Activated CD8-positive, alpha-beta memory T cell treated with anti-CD3 and anti-CD28 coated beads for 36 hours (primary cell): Measurements from ENCODE around the gene HLA-G. TPM values are rescaled to one million over a fixed set of nuclear protein-coding genes. Genes with fewer than 3 reads are reported as not detected.
"Not testable (repeated sequence)": the region's sequence is repeated elsewhere in the genome, so short reads cannot be mapped to it uniquely, and the experiment has no call there.

Source experiments
- CTCF ChIA-PET: fragments of 350-600 bp; sonication (Branson Sonifier 250); formaldehyde crosslinking; loops from one replicate; lab custom pipeline; 2021; ENCODE audit warnings: antibody characterized with exemption; lab: Charles Lee
- POLR2A ChIA-PET: fragments of 350-600 bp; sonication (Branson Sonifier 250); formaldehyde crosslinking; loops from one replicate; lab custom pipeline; 2021; ENCODE audit warnings: antibody characterized with exemption; lab: Charles Lee
- total RNA-seq, 2 experiments: library from RNA; stranded (reverse); gene quantifications; one replicate each; pipeline ENCODE4 v1.2.3, GENCODE V29; 2021

HLA-G gene
- under 1 TPM; 0.32 to 0.59 TPM for total RNA-seq

DNA sequence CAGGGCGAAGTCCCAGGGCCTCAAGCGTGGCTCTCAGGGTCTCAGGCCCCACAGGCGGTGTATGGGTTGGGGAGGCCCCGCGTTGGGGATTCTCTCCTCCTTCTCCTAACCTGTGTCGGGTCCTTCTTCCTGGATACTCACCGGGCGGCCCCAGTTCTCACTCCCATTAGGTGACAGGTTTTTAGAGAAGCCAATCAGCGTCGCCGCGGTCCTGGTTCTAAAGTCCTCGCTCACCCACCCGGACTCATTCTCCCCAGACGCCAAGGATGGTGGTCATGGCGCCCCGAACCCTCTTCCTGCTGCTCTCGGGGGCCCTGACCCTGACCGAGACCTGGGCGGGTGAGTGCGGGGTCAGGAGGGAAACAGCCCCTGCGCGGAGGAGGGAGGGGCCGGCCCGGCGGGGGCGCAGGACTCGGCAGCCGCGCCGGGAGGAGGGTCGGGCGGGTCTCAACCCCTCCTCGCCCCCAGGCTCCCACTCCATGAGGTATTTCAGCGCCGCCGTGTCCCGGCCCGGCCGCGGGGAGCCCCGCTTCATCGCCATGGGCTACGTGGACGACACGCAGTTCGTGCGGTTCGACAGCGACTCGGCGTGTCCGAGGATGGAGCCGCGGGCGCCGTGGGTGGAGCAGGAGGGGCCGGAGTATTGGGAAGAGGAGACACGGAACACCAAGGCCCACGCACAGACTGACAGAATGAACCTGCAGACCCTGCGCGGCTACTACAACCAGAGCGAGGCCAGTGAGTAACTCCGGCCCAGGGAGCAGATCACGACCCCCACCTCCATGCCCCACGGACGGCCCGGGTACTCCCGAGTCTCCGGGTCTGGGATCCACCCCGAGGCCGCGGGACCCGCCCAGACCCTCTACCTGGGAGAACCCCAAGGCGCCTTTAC, at the start of gene HLA-G:
HLA-G (plus strand) TSS at position 247 of the 892 bp plus-strand sequence; CDS start at position 267, 20 bp downstream.
- POLR2A ChIA-PET = no interaction called here

GRCh38 chr6:29780019-29780698, 47.5 kb upstream of the HLA-G start:
- POLR2A ChIA-PET, CTCF ChIA-PET: not testable (repeated sequence)

More for the DNA sequence above, at the start of gene HLA-G:
- CTCF ChIA-PET = no interaction called here

- ChIA-PET POLR2A (no interaction called here), CTCF (no interaction called here)
Observed at GRCh38 chr6:29789176-29789575, 38.4 kb upstream of the HLA-G start.

DNA sequence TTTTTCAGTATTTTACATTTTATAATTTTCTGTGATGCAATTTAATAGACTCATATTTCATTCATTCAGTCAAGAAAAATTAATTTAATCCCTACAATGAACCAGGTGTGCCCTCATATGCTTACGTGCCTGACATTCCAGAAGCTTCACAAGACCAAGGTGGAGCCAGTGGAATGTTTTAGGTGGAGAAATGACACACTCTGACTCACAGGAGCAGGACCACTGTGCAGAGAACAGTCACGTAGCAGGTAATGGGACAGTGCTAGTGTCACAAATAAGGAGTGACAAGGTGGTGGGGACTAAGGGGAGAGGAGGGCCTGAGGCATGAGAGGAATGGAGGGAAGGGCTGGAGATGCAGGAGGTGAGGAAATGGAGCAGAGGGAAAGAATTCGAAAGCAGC, 37.0 kb upstream of the HLA-G start:
- ChIA-PET CTCF (no interaction called here), POLR2A (no interaction called here)

DNA sequence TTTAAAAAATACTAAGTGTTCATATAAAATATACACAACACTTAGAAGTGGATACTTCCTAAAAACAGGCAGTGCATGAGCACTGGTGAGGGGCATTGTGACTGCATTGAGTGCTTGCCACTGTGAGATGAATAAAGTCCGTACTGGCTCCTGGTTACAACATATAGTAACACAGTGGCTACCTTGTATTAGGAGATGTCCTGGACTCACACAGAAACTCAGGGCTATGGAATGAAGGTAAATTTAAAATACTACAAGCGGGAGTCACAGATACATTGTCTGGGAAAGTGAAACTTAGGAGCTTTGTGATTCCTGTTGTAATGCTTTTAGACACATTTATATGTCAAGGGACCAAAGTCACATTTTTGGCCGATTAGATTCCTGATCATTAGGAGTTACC, 36.5 kb upstream of the HLA-G start:
- CTCF ChIA-PET = no interaction called here
- POLR2A ChIA-PET = no interaction called here

DNA sequence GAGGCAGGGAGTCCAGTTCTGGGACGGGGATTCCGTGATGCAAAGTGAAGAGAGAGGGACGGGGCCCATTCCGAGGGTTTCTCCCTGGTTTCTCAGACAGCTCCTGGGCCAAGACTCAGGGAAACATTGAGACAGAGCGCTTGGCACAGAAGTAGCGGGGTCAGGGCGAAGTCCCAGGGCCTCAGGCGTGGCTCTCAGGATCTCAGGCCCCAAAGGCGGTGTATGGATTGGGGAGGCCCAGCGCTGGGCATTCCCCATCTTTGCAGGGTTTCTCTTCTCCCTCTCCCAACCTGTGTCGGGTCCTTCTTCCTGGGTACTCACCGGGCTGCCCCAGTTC, 35.9 kb upstream of the HLA-G start:
- POLR2A ChIA-PET = no interaction called here
- CTCF ChIA-PET = no interaction called here

- POLR2A ChIA-PET = no interaction called here
- CTCF ChIA-PET = interaction anchor here (1.0 kb wide), 1 partner anchor 16 kb away, joined by 3 read pairs; no protein-coding TSS in a partner anchor
Observed at GRCh38 chr6:29792123-29793035, 35.2 kb upstream of the HLA-G start.

- ChIA-PET CTCF (interaction anchor here (1.0 kb wide), 1 partner anchor 16 kb away, joined by 3 read pairs; no protein-coding TSS in a partner anchor), POLR2A (no interaction called here)
Observed at GRCh38 chr6:29793036-29793356, 34.6 kb upstream of the HLA-G start.

DNA sequence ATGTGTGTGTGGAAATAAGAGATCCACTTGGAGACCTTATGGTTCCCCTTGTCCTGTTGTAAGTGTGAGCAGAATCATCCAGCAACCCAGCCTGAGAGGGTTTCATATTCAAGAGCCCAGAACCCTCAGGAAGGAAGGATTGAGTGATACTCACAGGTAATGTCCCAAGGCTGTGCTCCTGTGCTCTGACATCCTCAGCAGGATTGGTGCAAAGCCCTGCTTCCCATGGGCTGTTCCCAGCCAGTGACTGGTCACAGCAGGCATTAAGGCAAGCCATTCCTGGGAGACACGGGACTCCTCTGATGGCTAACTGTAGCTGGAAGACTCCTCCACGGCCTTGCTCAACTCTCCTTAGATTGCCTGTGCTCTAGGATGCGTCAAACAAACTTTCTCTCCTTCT, 33.8 kb upstream of the HLA-G start:
- POLR2A ChIA-PET = no interaction called here
- CTCF ChIA-PET = no interaction called here

GRCh38 chr6:29796026-29796425, 31.6 kb upstream of the HLA-G start:
- ChIA-PET POLR2A (no interaction called here), CTCF (no interaction called here)

DNA sequence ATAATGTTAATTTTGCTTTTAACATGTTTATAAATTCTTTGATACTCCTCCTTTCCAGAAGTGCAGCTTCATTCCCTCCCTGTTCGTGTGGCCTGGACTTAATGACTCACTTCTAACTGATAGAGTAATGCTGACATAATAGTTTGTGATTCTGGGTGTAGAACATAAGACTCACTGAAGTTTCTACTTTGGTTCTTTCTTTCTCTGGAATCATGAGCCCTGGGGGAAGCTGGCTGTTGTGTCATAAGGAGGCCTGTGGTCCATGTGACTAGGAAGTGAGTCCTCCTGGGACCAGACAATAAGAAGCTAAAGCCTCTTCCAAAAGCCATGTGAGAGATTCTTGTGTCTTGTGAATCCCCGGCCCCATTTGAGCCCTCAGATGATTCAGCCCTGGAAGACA, 30.5 kb upstream of the HLA-G start:
- ChIA-PET POLR2A (no interaction called here), CTCF (interaction anchor here (0.9 kb wide), 1 partner anchor 94 kb away, joined by 3 read pairs; no protein-coding TSS in a partner anchor)

- CTCF ChIA-PET = no interaction called here
- POLR2A ChIA-PET = interaction anchor here (0.7 kb wide), 1 partner anchor 157 kb away, joined by 3 read pairs; no protein-coding TSS in a partner anchor
Observed at GRCh38 chr6:29797966-29798365, 29.7 kb upstream of the HLA-G start.

- CTCF ChIA-PET = no interaction called here
- POLR2A ChIA-PET = no interaction called here
Observed at GRCh38 chr6:29800254-29800653, 27.4 kb upstream of the HLA-G start.

GRCh38 chr6:29806387-29806786, 21.2 kb upstream of the HLA-G start:
- ChIA-PET CTCF (no interaction called here), POLR2A (no interaction called here)

GRCh38 chr6:29809249-29809648, 18.4 kb upstream of the HLA-G start:
- POLR2A ChIA-PET = no interaction called here

DNA sequence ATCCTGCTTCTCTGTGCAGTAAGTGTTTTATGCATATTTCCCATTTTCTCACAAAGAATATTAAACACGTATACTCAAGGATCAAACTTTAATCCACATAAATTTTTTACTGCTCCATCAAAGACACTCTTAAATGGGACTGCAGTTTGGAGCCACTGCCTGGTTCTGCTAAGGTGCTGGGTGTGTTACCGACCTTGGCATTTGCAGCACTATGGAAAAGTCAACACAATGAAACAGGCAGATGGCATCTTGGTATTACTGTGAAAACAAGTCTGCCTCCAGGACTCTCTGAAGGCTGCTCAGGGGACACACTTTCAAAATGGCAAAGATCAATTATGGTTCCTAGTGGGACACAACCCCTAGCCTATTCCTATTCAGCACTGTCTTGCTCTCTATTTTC, 17.3 kb upstream of the HLA-G start:
- ChIA-PET CTCF (no interaction called here), POLR2A (no interaction called here)

More at GRCh38 chr6:29809249-29809648, 18.4 kb upstream of the HLA-G start:
- CTCF ChIA-PET = no interaction called here

DNA sequence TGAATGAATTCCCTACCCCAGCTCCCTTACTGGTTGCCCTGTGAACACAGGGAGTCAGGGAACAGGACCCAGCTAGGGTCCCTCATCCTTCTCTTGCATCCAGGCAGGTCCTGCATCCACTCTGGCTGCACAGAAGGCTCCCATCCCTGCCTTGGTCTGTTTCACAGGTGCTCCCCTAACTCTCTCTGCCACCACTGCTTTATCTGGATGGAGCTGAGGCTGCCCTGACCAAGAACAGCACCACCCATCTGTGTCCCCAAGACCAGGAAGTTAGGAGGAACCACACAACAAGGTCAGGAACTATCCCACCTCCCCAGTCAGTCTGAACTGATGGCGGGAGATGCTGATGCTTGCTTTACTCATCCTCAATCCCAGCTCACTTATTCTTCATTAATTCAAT, 16.2 kb upstream of the HLA-G start:
- POLR2A ChIA-PET = no interaction called here
- CTCF ChIA-PET = no interaction called here

GRCh38 chr6:29813066-29813465, 14.6 kb upstream of the HLA-G start:
- CTCF ChIA-PET = no interaction called here
- POLR2A ChIA-PET = no interaction called here

- CTCF ChIA-PET = no interaction called here
- POLR2A ChIA-PET = no interaction called here
Observed at GRCh38 chr6:29813809-29814208, 13.8 kb upstream of the HLA-G start.
